Measurements from ENCODE around the gene SLC17A8. TPM values are rescaled to one million over a fixed set of nuclear protein-coding genes. Genes with fewer than 3 reads are reported as not detected.

Gene SLC17A8
- total RNA-seq, 1 donor from 2014 or later = under 0.01 TPM

DNA sequence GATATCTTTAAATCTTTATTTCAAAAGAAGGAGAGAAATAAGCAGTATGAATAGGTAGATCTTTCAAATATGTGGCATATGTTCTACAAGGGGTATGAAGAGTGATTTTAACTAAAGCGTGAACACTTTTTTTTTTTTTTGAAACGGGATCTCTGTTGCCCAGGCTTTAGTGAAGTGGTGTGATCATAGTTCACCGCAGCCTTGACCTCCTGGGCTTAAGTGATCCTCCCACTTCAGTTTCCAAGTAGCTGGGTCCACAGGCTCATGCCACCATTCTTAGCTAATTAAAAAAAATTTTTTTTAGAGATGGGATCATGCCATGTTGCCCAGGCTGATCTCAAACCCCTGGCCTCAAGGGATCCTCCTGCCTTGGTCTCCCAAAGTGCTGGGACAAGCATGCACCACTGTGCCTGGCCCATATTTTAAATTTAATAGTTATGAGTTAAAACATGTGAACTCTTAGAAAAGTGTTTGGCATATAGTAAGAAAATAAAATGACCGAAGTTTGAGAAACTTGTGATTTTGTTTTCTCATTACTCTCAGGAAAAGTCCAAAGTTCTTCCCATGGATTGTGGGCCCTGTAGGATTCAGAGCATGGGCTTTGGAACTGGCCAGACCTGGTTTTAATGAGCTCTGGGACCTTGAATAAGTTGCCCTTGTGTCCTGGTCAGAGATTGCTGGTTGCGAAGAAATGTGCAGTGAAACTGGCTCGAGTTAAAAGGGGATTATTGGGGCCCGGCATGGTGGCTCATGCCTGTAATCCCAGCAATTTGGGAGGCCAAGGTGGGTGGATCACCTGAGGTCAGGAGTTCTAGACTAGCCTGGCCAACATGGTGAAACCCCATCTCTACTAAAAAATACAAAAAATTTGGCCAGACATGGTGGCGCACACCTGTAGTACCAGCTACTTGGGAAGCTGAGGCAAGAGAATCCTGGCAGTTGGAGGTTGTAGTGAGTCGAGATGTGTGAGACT is 27.0 kb downstream of the SLC17A8 start:
- Histone ChIP-seq H3K4me3 (ENCODE audit: low read length in 3 of 3) (no peak overlapping the region), H3K4me1 (ENCODE audit: control insufficient read depth in 3 of 3, insufficient read depth in 3 of 3, low read length in 3 of 3) (no peaks in the 10 kb centered on the region), H3K9me3 (ENCODE audit: control insufficient read depth in 3 of 3, low read length in 3 of 3) (no peaks in the 10 kb centered on the region), H3K9ac (ENCODE audit: low read depth in 1 of 3, low read length in 3 of 3) (no peak overlapping the region), H3K27ac (ENCODE audit: low read depth, low read length) (no peak overlapping the region), H3K36me3 (ENCODE audit: control insufficient read depth in 3 of 3, insufficient read depth in 3 of 3, low read length in 3 of 3) (no peaks in the 10 kb centered on the region), H3K27me3 (ENCODE audit: control insufficient read depth in 3 of 3, insufficient read depth in 3 of 3, low read length in 3 of 3) (no peaks in the 10 kb centered on the region)

DNA sequence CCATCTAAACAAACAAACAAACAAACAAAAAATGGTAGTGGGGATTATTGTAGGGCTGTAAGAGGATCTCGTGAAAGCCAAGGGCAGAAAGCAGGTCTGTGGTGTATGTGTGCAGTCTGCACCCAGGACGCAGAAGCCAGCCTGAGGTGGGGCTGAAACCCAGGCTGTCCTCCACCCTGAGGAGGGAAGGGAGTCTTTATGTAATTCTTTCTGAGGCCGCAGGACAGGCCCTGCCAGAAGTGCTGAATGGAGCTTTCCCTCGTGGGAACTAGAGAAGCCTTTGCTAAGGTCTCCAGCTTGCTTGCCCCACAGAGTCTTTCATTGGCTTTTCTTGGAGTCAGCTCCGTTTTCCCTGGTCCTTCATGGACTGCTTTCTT is 27.7 kb downstream of the SLC17A8 start:
- H3K9ac ChIP-seq (ENCODE audit: low read depth in 1 of 3, low read length in 3 of 3) = no peak overlapping the region
- H3K36me3 ChIP-seq (ENCODE audit: control insufficient read depth in 3 of 3, insufficient read depth in 3 of 3, low read length in 3 of 3) = no peaks in the 10 kb centered on the region
- H3K9me3 ChIP-seq (ENCODE audit: control insufficient read depth in 3 of 3, low read length in 3 of 3) = no peaks in the 10 kb centered on the region
- H3K27me3 ChIP-seq (ENCODE audit: control insufficient read depth in 3 of 3, insufficient read depth in 3 of 3, low read length in 3 of 3) = no peaks in the 10 kb centered on the region
- no peak overlapping the region for H3K4me3 ChIP-seq (ENCODE audit: low read length in 3 of 3)
- H3K4me1 ChIP-seq (ENCODE audit: control insufficient read depth in 3 of 3, insufficient read depth in 3 of 3, low read length in 3 of 3) = no peaks in the 10 kb centered on the region
- H3K27ac ChIP-seq (ENCODE audit: low read depth, low read length) = no peak overlapping the region

DNA sequence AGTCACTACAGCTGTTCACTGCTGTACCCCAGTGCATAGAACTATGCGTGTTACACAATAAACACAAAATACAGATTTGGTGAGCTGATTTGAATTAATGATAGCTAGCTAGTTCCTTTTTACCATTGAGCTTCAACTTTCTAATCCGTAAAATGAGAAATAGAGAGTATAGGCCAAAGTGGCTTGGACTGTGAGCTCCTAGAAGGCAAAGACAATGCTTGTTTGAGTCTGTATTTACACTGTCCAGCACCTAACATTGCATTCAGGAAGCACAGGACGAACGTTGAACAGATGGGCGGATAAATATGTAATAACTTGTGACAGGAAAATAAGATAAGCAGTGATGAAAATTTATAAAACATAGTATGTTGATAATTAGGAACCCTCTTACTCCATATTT is 31.5 kb downstream of the SLC17A8 start:
- H3K4me3 ChIP-seq (ENCODE audit: low read length in 3 of 3) = no peak overlapping the region
- no peak overlapping the region for H3K9ac ChIP-seq (ENCODE audit: low read depth in 1 of 3, low read length in 3 of 3)
- no peaks in the 10 kb centered on the region for H3K27me3 ChIP-seq (ENCODE audit: control insufficient read depth in 3 of 3, insufficient read depth in 3 of 3, low read length in 3 of 3)
- no peak overlapping the region for H3K27ac ChIP-seq (ENCODE audit: low read depth, low read length)
- no peaks in the 10 kb centered on the region for H3K9me3 ChIP-seq (ENCODE audit: control insufficient read depth in 3 of 3, low read length in 3 of 3)
- H3K4me1 ChIP-seq (ENCODE audit: control insufficient read depth in 3 of 3, insufficient read depth in 3 of 3, low read length in 3 of 3) = no peaks in the 10 kb centered on the region
- no peaks in the 10 kb centered on the region for H3K36me3 ChIP-seq (ENCODE audit: control insufficient read depth in 3 of 3, insufficient read depth in 3 of 3, low read length in 3 of 3)

DNA sequence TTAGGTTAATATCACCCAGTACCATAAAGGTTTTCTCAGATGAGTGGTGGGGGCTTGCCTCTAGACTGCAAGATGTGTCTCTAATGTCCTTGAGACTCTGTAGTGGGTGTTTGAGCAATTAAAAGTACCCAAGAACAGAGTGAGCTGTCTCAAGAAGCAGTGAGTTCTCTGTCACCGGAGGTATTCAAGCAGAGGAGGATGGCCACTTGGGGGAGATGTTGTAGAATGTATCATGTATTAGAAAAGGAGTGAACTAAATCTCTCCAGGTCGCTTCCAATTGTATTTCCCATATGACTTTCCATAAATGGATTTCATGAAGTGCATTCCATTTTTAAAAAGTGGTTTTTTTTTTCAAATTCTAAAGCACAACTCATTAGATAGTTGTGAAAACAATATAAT is 35.0 kb downstream of the SLC17A8 start:
- Histone ChIP-seq H3K4me3 (ENCODE audit: low read length in 3 of 3) (no peak overlapping the region), H3K4me1 (ENCODE audit: control insufficient read depth in 3 of 3, insufficient read depth in 3 of 3, low read length in 3 of 3) (no peaks in the 10 kb centered on the region), H3K27me3 (ENCODE audit: control insufficient read depth in 3 of 3, insufficient read depth in 3 of 3, low read length in 3 of 3) (no peaks in the 10 kb centered on the region), H3K9ac (ENCODE audit: low read depth in 1 of 3, low read length in 3 of 3) (no peak overlapping the region), H3K9me3 (ENCODE audit: control insufficient read depth in 3 of 3, low read length in 3 of 3) (no peaks in the 10 kb centered on the region), H3K36me3 (ENCODE audit: control insufficient read depth in 3 of 3, insufficient read depth in 3 of 3, low read length in 3 of 3) (no peaks in the 10 kb centered on the region), H3K27ac (ENCODE audit: low read depth, low read length) (no peak overlapping the region)

DNA sequence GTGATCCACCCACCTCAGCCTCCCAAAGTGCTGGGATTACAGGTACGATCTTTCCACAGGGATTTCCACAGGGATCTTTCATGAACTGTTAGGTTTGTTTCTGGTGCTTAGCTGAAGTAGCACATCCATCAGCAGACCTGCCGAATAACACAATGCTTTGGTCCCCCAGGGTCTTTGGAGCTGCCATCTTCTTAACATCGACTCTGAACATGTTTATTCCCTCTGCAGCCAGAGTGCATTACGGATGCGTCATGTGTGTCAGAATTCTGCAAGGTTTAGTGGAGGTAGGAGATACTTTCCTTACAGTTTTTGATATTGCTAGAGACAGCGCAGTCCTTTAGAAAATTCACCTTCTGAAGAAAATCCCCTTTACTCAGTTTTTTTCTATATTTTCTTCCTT is 36.3 kb downstream of the SLC17A8 start:
- Histone ChIP-seq H3K27ac (ENCODE audit: low read depth, low read length) (no peak overlapping the region), H3K4me1 (ENCODE audit: control insufficient read depth in 3 of 3, insufficient read depth in 3 of 3, low read length in 3 of 3) (no peaks in the 10 kb centered on the region), H3K9ac (ENCODE audit: low read depth in 1 of 3, low read length in 3 of 3) (no peak overlapping the region), H3K36me3 (ENCODE audit: control insufficient read depth in 3 of 3, insufficient read depth in 3 of 3, low read length in 3 of 3) (no peaks in the 10 kb centered on the region), H3K9me3 (ENCODE audit: control insufficient read depth in 3 of 3, low read length in 3 of 3) (no peaks in the 10 kb centered on the region), H3K4me3 (ENCODE audit: low read length in 3 of 3) (no peak overlapping the region), H3K27me3 (ENCODE audit: control insufficient read depth in 3 of 3, insufficient read depth in 3 of 3, low read length in 3 of 3) (no peaks in the 10 kb centered on the region)

DNA sequence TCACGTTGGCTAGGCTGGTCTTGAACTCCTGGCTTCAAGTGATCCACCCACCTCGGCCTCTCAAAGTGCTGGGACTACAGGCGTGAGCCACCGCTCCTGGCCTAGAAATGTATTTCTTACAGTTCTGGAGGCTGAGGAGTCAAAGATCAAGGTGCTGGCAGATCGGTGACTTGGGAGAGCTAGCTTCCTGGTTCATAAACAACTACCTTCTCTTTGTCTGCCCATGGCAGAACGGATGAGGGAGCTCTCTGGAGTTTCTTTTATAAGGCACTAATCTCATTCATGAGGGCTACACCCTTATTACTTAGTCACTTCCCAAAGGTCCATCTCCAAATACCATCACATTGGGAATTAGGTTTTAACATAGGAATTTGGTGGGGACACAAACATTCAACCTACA is 38.9 kb downstream of the SLC17A8 start:
- Histone ChIP-seq H3K27me3 (ENCODE audit: control insufficient read depth in 3 of 3, insufficient read depth in 3 of 3, low read length in 3 of 3) (no peaks in the 10 kb centered on the region), H3K4me3 (ENCODE audit: low read length in 3 of 3) (no peak overlapping the region), H3K36me3 (ENCODE audit: control insufficient read depth in 3 of 3, insufficient read depth in 3 of 3, low read length in 3 of 3) (no peaks in the 10 kb centered on the region), H3K4me1 (ENCODE audit: control insufficient read depth in 3 of 3, insufficient read depth in 3 of 3, low read length in 3 of 3) (no peaks in the 10 kb centered on the region), H3K9ac (ENCODE audit: low read depth in 1 of 3, low read length in 3 of 3) (no peak overlapping the region), H3K27ac (ENCODE audit: low read depth, low read length) (no peak overlapping the region), H3K9me3 (ENCODE audit: control insufficient read depth in 3 of 3, low read length in 3 of 3) (no peaks in the 10 kb centered on the region)

DNA sequence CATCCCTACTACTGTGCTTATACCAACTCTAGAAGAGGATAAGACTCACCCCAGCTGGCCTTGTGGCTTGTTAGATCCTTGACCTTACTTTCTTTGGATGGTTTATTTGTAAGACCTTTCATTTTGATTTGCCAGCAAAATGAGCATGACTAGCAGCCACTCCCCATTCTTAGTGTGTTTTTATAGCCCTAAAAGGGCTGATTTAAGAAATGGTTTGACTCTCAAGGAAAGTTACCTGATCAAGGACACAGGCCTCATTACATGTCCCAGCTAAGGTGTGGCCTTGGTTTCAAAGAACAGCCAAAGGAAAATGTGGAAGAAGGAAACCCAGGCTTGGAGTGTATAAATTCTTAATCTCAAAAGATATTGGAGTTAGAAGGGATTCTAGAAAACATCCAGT is 41.4 kb downstream of the SLC17A8 start:
- Histone ChIP-seq H3K27ac (ENCODE audit: low read depth, low read length) (no peak overlapping the region), H3K9ac (ENCODE audit: low read depth in 1 of 3, low read length in 3 of 3) (no peak overlapping the region), H3K4me1 (ENCODE audit: control insufficient read depth in 3 of 3, insufficient read depth in 3 of 3, low read length in 3 of 3) (no peaks in the 10 kb centered on the region), H3K36me3 (ENCODE audit: control insufficient read depth in 3 of 3, insufficient read depth in 3 of 3, low read length in 3 of 3) (no peaks in the 10 kb centered on the region), H3K27me3 (ENCODE audit: control insufficient read depth in 3 of 3, insufficient read depth in 3 of 3, low read length in 3 of 3) (no peaks in the 10 kb centered on the region), H3K4me3 (ENCODE audit: low read length in 3 of 3) (no peak overlapping the region), H3K9me3 (ENCODE audit: control insufficient read depth in 3 of 3, low read length in 3 of 3) (no peaks in the 10 kb centered on the region)

DNA sequence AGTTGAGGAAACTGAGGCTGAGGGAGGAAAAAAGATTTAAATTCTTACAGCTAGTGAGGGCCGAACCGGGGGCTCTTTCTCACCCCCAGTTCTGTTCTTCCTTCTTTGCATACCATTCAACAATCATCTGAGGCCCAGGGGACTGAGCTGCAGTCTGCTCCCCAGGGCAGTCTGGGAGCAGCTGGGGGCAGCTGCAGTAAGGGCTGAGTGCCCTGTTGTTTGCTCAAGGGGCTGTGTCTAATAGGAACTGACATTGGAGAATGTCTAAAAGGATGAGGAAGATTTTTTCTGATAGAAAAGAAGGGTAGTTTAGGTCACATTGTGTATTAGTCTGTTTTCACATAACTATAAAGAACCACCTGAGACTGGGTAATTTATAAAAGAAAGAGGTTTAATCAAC is 42.2 kb downstream of the SLC17A8 start:
- H3K27ac ChIP-seq (ENCODE audit: low read depth, low read length) = no peak overlapping the region
- H3K9ac ChIP-seq (ENCODE audit: low read depth in 1 of 3, low read length in 3 of 3) = no peak overlapping the region
- H3K27me3 ChIP-seq (ENCODE audit: control insufficient read depth in 3 of 3, insufficient read depth in 3 of 3, low read length in 3 of 3) = no peaks in the 10 kb centered on the region
- H3K36me3 ChIP-seq (ENCODE audit: control insufficient read depth in 3 of 3, insufficient read depth in 3 of 3, low read length in 3 of 3) = no peaks in the 10 kb centered on the region
- no peaks in the 10 kb centered on the region for H3K4me1 ChIP-seq (ENCODE audit: control insufficient read depth in 3 of 3, insufficient read depth in 3 of 3, low read length in 3 of 3)
- no peak overlapping the region for H3K4me3 ChIP-seq (ENCODE audit: low read length in 3 of 3)
- no peaks in the 10 kb centered on the region for H3K9me3 ChIP-seq (ENCODE audit: control insufficient read depth in 3 of 3, low read length in 3 of 3)

DNA sequence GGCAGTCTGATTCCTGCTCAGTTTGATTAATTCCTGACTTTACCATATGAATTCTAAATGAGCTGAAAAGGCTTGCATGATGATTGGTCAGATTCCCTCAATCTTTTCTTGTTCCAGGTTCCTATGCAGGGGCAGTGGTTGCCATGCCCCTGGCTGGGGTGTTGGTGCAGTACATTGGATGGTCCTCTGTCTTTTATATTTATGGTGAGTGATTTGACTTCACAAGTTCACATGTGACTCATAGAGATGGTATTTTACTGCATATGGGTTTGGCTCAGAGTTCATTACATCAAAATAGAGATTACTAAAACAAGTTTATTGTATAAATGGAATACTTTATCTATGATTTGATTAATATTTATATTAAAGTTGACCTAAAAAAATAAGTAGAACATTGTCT is 44.8 kb downstream of the SLC17A8 start:
- no peak overlapping the region for H3K9ac ChIP-seq (ENCODE audit: low read depth in 1 of 3, low read length in 3 of 3)
- H3K36me3 ChIP-seq (ENCODE audit: control insufficient read depth in 3 of 3, insufficient read depth in 3 of 3, low read length in 3 of 3) = no peaks in the 10 kb centered on the region
- H3K27ac ChIP-seq (ENCODE audit: low read depth, low read length) = no peak overlapping the region
- H3K27me3 ChIP-seq (ENCODE audit: control insufficient read depth in 3 of 3, insufficient read depth in 3 of 3, low read length in 3 of 3) = no peaks in the 10 kb centered on the region
- no peaks in the 10 kb centered on the region for H3K4me1 ChIP-seq (ENCODE audit: control insufficient read depth in 3 of 3, insufficient read depth in 3 of 3, low read length in 3 of 3)
- peaks cover 0 to 3% (median 0%) of the 10 kb centered on the region in 3 donors for H3K9me3 ChIP-seq (ENCODE audit: control insufficient read depth in 3 of 3, low read length in 3 of 3)
- no peak overlapping the region for H3K4me3 ChIP-seq (ENCODE audit: low read length in 3 of 3)

DNA sequence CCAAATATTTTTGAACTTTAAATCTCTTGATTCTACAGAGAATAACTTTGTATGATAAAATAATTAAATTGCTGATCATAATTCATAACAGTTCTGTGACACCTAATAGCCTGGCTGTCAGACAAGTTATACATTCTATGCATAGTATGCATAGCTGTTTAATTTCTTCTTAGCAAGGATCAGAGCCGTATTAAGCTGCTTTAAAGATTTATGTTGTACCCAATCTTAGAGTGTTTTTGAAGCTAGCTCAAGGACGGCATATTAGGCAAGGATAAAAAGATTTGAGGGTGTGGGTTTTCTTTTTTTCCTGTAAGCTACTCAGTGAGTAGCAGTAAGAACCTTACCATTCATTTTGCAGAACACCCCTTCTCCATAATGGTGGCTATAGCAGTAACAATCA is 45.9 kb downstream of the SLC17A8 start:
- Histone ChIP-seq H3K9ac (ENCODE audit: low read depth in 1 of 3, low read length in 3 of 3) (no peak overlapping the region), H3K4me3 (ENCODE audit: low read length in 3 of 3) (no peak overlapping the region), H3K27me3 (ENCODE audit: control insufficient read depth in 3 of 3, insufficient read depth in 3 of 3, low read length in 3 of 3) (no peaks in the 10 kb centered on the region), H3K27ac (ENCODE audit: low read depth, low read length) (no peak overlapping the region), H3K9me3 (ENCODE audit: control insufficient read depth in 3 of 3, low read length in 3 of 3) (peaks cover 0 to 3% (median 0%) of the 10 kb centered on the region in 3 donors), H3K4me1 (ENCODE audit: control insufficient read depth in 3 of 3, insufficient read depth in 3 of 3, low read length in 3 of 3) (no peaks in the 10 kb centered on the region), H3K36me3 (ENCODE audit: control insufficient read depth in 3 of 3, insufficient read depth in 3 of 3, low read length in 3 of 3) (no peaks in the 10 kb centered on the region)

All from skeletal muscle tissue (tissue), 4 donors.